ENCODE measurements around the gene FOSL1.

Gene FOSL1

GRCh38 chr11:65946655-65947054, 46.5 kb upstream of the FOSL1 start:
- H3K27ac ChIP-seq (ENCODE audit: low read depth, low read length, poor library complexity, severe bottlenecking) = no peak overlapping the region
- no peaks in the 10 kb centered on the region for H3K9me3 ChIP-seq (ENCODE audit: low read length)
- H3K9me2 ChIP-seq (ENCODE audit: low read depth, low read length) = no peaks in the 10 kb centered on the region
- H3K4me1 ChIP-seq (ENCODE audit: insufficient read depth, low read length, severe bottlenecking) = no peaks in the 10 kb centered on the region
- no peaks in the 10 kb centered on the region for H3F3A ChIP-seq (ENCODE audit: insufficient read depth, low read length)
- no peaks in the 10 kb centered on the region for H3K79me2 ChIP-seq (ENCODE audit: insufficient read depth, low read length)
- TF ChIP-seq EZH2 (IDR thresholded peaks at IDR 0.05; ENCODE audit: borderline replicate concordance, low read length) = no peak
- TF ChIP-seq CTCF (IDR thresholded peaks at IDR 0.05; ENCODE audit: low read length) = no peak
- no peak overlapping the region for H3K4me2 ChIP-seq (ENCODE audit: low read length)
- no peak overlapping the region for H3K4me3 ChIP-seq (ENCODE audit: low read depth, low read length, poor library complexity, severe bottlenecking)
- H3K9ac ChIP-seq (ENCODE audit: low read length) = no peak overlapping the region
- H3K27me3 ChIP-seq (ENCODE audit: insufficient read depth, low read length) = no peaks in the 10 kb centered on the region
- H2AFZ ChIP-seq (ENCODE audit: low read length) = no peak overlapping the region
- H3K36me3 ChIP-seq (ENCODE audit: insufficient read depth, low read length) = no peaks in the 10 kb centered on the region
- no peaks in the 10 kb centered on the region for H4K20me1 ChIP-seq (ENCODE audit: insufficient read depth, low read length)

GRCh38 chr11:65945941-65946558, 45.9 kb upstream of the FOSL1 start:
- no peak overlapping the region for H3K27ac ChIP-seq (ENCODE audit: low read depth, low read length, poor library complexity, severe bottlenecking)
- H3K4me2 ChIP-seq (ENCODE audit: low read length) = no peak overlapping the region
- H3K9me2 ChIP-seq (ENCODE audit: low read depth, low read length) = no peaks in the 10 kb centered on the region
- no peaks in the 10 kb centered on the region for H3K4me1 ChIP-seq (ENCODE audit: insufficient read depth, low read length, severe bottlenecking)
- no peak overlapping the region for H3K4me3 ChIP-seq (ENCODE audit: low read depth, low read length, poor library complexity, severe bottlenecking)
- H3F3A ChIP-seq (ENCODE audit: insufficient read depth, low read length) = no peaks in the 10 kb centered on the region
- 0 out of 2 replicates have a peak, but pooled peaks cover 4% of the 10 kb centered on the region for H3K27me3 ChIP-seq (ENCODE audit: insufficient read depth, low read length)
- TF ChIP-seq CTCF (IDR thresholded peaks at IDR 0.05; ENCODE audit: low read length) = no peak
- TF ChIP-seq EZH2 (IDR thresholded peaks at IDR 0.05; ENCODE audit: borderline replicate concordance, low read length) = no peak
- H3K36me3 ChIP-seq (ENCODE audit: insufficient read depth, low read length) = no peaks in the 10 kb centered on the region
- H4K20me1 ChIP-seq (ENCODE audit: insufficient read depth, low read length) = no peaks in the 10 kb centered on the region
- H2AFZ ChIP-seq (ENCODE audit: low read length) = no peak overlapping the region
- H3K79me2 ChIP-seq (ENCODE audit: insufficient read depth, low read length) = no peaks in the 10 kb centered on the region
- H3K9ac ChIP-seq (ENCODE audit: low read length) = no peak overlapping the region
- no peaks in the 10 kb centered on the region for H3K9me3 ChIP-seq (ENCODE audit: low read length)

GRCh38 chr11:65945430-65945911, 45.3 kb upstream of the FOSL1 start, which contains the start of gene TSGA10IP:
Gene TSGA10IP (plus strand): TSS chr11:65945480. CDS start chr11:65945676, 196 bp downstream.
- no peak within 1 kb of the TSS for H3K4me2 ChIP-seq (ENCODE audit: low read length)

More at GRCh38 chr11:65945430-65945911, 45.3 kb upstream of the FOSL1 start, which contains the start of gene TSGA10IP:
- no peaks in the 10 kb centered on the region for H3K4me1 ChIP-seq (ENCODE audit: insufficient read depth, low read length, severe bottlenecking)
- H3K9ac ChIP-seq (ENCODE audit: low read length) = no peak within 1 kb of the TSS
- H2AFZ ChIP-seq (ENCODE audit: low read length) = no peak within 1 kb of the TSS
- H3K9me2 ChIP-seq (ENCODE audit: low read depth, low read length) = no peaks in the 10 kb centered on the region
- no peaks in the 10 kb centered on the region for H3F3A ChIP-seq (ENCODE audit: insufficient read depth, low read length)
- H3K9me3 ChIP-seq (ENCODE audit: low read length) = no peaks in the 10 kb centered on the region
- H3K36me3 ChIP-seq (ENCODE audit: insufficient read depth, low read length) = no peaks in the 10 kb centered on the region
- no peak for TF ChIP-seq CTCF (IDR thresholded peaks at IDR 0.05; ENCODE audit: low read length)
- TF ChIP-seq EZH2 (IDR thresholded peaks at IDR 0.05; ENCODE audit: borderline replicate concordance, low read length) = no peak
- no peak within 1 kb of the TSS for H3K27ac ChIP-seq (ENCODE audit: low read depth, low read length, poor library complexity, severe bottlenecking)
- 0 out of 2 replicates have a peak, but pooled peaks cover 4% of the 10 kb centered on the region for H3K27me3 ChIP-seq (ENCODE audit: insufficient read depth, low read length)
- no peak within 1 kb of the TSS for H3K4me3 ChIP-seq (ENCODE audit: low read depth, low read length, poor library complexity, severe bottlenecking)
- no peaks in the 10 kb centered on the region for H4K20me1 ChIP-seq (ENCODE audit: insufficient read depth, low read length)
- no peaks in the 10 kb centered on the region for H3K79me2 ChIP-seq (ENCODE audit: insufficient read depth, low read length)
